Body of pancreas (tissue), 4 donors: ENCODE data around the gene ANKRD44. TPM values are rescaled to one million over a fixed set of nuclear protein-coding genes. Genes with fewer than 3 reads are reported as not detected.
"Not testable (repeated sequence)": the region's sequence is repeated elsewhere in the genome, so short reads cannot be mapped to it uniquely, and the experiment has no call there.

Source experiments
- ATAC-seq: fragments of 150-250 bp; one replicate; pipeline ENCODE4 v1.9.1; 2016
- DNase-seq, 4 donors: peaks; one replicate each; pipeline ENCODE4 v3.0.0-alpha.2; 2019
- H3K27ac ChIP-seq, 4 donors: fragments of 200-600 bp; sonication (generic); 1 replicate in 3 of 4; 2 replicates in 1 of 4; pipeline versions ENCODE4 v1.5.1 to v1.6.1; 2016 to 2019; ENCODE audit warnings: mild to moderate bottlenecking in 1 of 4, mixed read lengths in 1 of 4, moderate library complexity in 1 of 4
- H3K27me3 ChIP-seq, 2 donors: fragments of 200-600 bp; sonication (generic); one replicate each; pipeline ENCODE4 v1.6.0; 2016; ENCODE audit warnings: mild to moderate bottlenecking in 1 of 2
- H3K36me3 ChIP-seq, 2 donors: fragments of 200-600 bp; sonication (generic); replicated peaks in 1 of 2; 2 replicates each; pipeline ENCODE4 v1.5.1; 2016; ENCODE audit warnings: low read depth in 2 of 2; ENCODE audit not compliant: insufficient read depth in 1 of 2
- H3K4me1 ChIP-seq: fragments of 200-600 bp; sonication (generic); one replicate; pipeline ENCODE4 v1.6.0; 2016
- H3K4me3 ChIP-seq, 2 donors: fragments of 200-600 bp; sonication (generic); 1 replicate in 1 of 2; 2 replicates in 1 of 2; pipeline ENCODE4 v1.5.1; 2016 to 2019
- H3K9me3 ChIP-seq, 3 donors: fragments of 200-600 bp; sonication (generic); 1 replicate in 2 of 3; 2 replicates in 1 of 3; pipeline ENCODE4 v1.5.1; 2016
- CTCF ChIP-seq, 7 experiments: fragments of 450-650 bp in 4 of 7; fragments of 200-600 bp in 3 of 7; sonication (generic) in 3 of 7; IDR thresholded peaks; one replicate each; pipeline ENCODE4 v1.5.1; 2016 to 2019; ENCODE audit warnings: antibody characterized with exemption in 7 of 7
- POLR2A ChIP-seq, 3 donors: fragments of 450-650 bp; IDR thresholded peaks; one replicate each; pipeline ENCODE4 v1.6.1; 2016; ENCODE audit warnings: antibody characterized with exemption in 3 of 3, mild to moderate bottlenecking in 2 of 3
- WGBS, 2 donors: methylation state at CpG; one replicate each; pipeline ENCODE4 v1.1.5; 2017; 5-methylcytosine and 5-hydroxymethylcytosine counted together
- intact Hi-C: fragments of 100-400 bp; cut with DNase I; formaldehyde crosslinking; loops from one replicate; pipeline ENCODE4 v1.15.1; 2023
- total RNA-seq, 2 donors: library from RNA; depleted of rRNA; stranded (reverse); fragments of >200 nt; gene quantifications; one replicate each; pipeline ENCODE4 v1.1.0, GENCODE V29; 2016

Gene ANKRD44
- total RNA-seq, 2 donors from 2014 or later = 12.2 TPM

- no peaks in the 10 kb centered on the region for H3K9me3 ChIP-seq
- intact Hi-C loops = no loop called here
- no peaks in the 10 kb centered on the region for H3K27me3 ChIP-seq
- ATAC-seq (no peak), DNase-seq (no peak)
- WGBS, 2 donors = 89 to 91% methylated on average over 17 to 22 of the region's 23 CpGs
- no peak overlapping the region for H3K27ac ChIP-seq
- TF ChIP-seq CTCF (IDR thresholded peaks at IDR 0.05) (no peak), POLR2A (IDR thresholded peaks at IDR 0.05) (no peak)
- no peak overlapping the region for H3K4me3 ChIP-seq
- H3K36me3 ChIP-seq = no peaks in the 10 kb centered on the region
- H3K4me1 ChIP-seq = peaks cover 16% of the 10 kb centered on the region
Measured at GRCh38 chr2:197010200-197011020, 300.2 kb downstream of the ANKRD44 start.

- not testable (repeated sequence) for H3K4me3 ChIP-seq
Measured at GRCh38 chr2:197008741-197009341, 301.7 kb downstream of the ANKRD44 start.

GRCh38 chr2:197007716-197008628 lies 302.6 kb downstream of the ANKRD44 start:
- no peaks in the 10 kb centered on the region for H3K36me3 ChIP-seq
- intact Hi-C loops = no loop called here
- peaks cover 21% of the 10 kb centered on the region for H3K4me1 ChIP-seq
- 67 to 69% methylated on average over 4 of the region's 4 CpGs for WGBS, 2 donors
- H3K4me3 ChIP-seq = no peak overlapping the region
- H3K27ac ChIP-seq = no peak overlapping the region
- no peaks in the 10 kb centered on the region for H3K27me3 ChIP-seq
- no peaks in the 10 kb centered on the region for H3K9me3 ChIP-seq
- no peak for TF ChIP-seq POLR2A (IDR thresholded peaks at IDR 0.05)
- TF ChIP-seq CTCF (IDR thresholded peaks at IDR 0.05) = no peak
- ATAC-seq (no peak), DNase-seq (no peak)

More at GRCh38 chr2:197008741-197009341, 301.7 kb downstream of the ANKRD44 start:
- DNase-seq, ATAC-seq, intact Hi-C loops, H3K9me3 ChIP-seq, H3K27ac ChIP-seq, H3K27me3 ChIP-seq, H3K36me3 ChIP-seq: not testable (repeated sequence)
- H3K4me1 ChIP-seq = peaks cover 21% of the 10 kb centered on the region
- WGBS, 2 donors = 89 to 98% methylated on average over 12 to 13 of the region's 13 CpGs

DNA sequence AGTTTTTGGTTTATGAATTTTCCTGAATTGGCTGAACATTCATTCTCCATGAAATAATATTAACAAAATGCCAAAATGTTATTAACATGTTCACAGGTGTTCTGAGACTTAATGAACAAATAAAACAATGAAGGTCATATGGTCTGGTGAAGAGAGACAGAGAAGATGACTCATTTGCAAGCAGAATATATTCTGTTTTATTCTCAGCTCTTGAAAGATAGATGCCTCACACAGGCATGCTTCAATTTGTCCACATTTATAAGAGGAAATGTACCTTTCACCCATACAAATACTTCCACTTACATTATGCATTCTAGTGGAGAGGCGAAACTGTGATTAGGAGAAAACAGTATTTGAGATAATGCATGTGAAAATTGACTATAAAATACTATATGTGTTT lies 308.7 kb downstream of the ANKRD44 start:
- DNase-seq = no peak
- WGBS, 2 donors = 91 to 96% methylated on average over 1 of the region's 1 CpG
- Histone ChIP-seq H3K4me1 (peaks cover 20% of the 10 kb centered on the region), H3K27me3 (no peaks in the 10 kb centered on the region), H3K36me3 (no peaks in the 10 kb centered on the region), H3K27ac (no peak overlapping the region), H3K4me3 (no peak overlapping the region), H3K9me3 (no peaks in the 10 kb centered on the region)
- no peak for ATAC-seq
- TF ChIP-seq POLR2A (IDR thresholded peaks at IDR 0.05) (no peak), CTCF (IDR thresholded peaks at IDR 0.05) (no peak)
- intact Hi-C loops = no loop called here
